H9 (cell line): Measurements from ENCODE around the gene IL33. TPM values are rescaled to one million over a fixed set of nuclear protein-coding genes. Genes with fewer than 3 reads are reported as not detected.

ENCODE experiments used
- DNase-seq: peaks from one replicate; pipeline ENCODE4 v3.0.0-alpha.2; 2017
- H2AFZ ChIP-seq: one replicate; pipeline ENCODE4 v1.6.1; 2013; ENCODE audit warnings: mild to moderate bottlenecking, low read length, control low read depth, moderate library complexity
- H2AK5ac ChIP-seq: 2 replicates; pipeline ENCODE4 v1.6.1; 2013; ENCODE audit warnings: low read length, control low read depth, mixed read lengths; ENCODE audit not compliant: insufficient read length
- H2BK120ac ChIP-seq: one replicate; pipeline ENCODE4 v1.6.1; 2013; ENCODE audit warnings: low read depth, mild to moderate bottlenecking, low read length, control low read depth, inconsistent platforms; ENCODE audit not compliant: poor library complexity, severe bottlenecking
- H2BK12ac ChIP-seq: 2 replicates; pipeline ENCODE4 v1.6.1; 2013; ENCODE audit warnings: low read length, control low read depth, mixed read lengths, low read depth; ENCODE audit not compliant: insufficient read length
- H2BK15ac ChIP-seq: 2 replicates; pipeline ENCODE4 v1.6.1; 2013; ENCODE audit warnings: low read depth, low read length, control low read depth
- H2BK20ac ChIP-seq: one replicate; pipeline ENCODE4 v1.6.1; 2013; ENCODE audit warnings: low read depth, mild to moderate bottlenecking, low read length, control low read depth, inconsistent platforms; ENCODE audit not compliant: poor library complexity, severe bottlenecking
- H2BK5ac ChIP-seq: 2 replicates; pipeline ENCODE4 v1.6.1; 2013; ENCODE audit warnings: low read length, control low read depth, mixed read lengths; ENCODE audit not compliant: insufficient read length
- H3K14ac ChIP-seq: 2 replicates; pipeline ENCODE4 v1.6.1; 2013; ENCODE audit warnings: low read length, control low read depth; ENCODE audit not compliant: insufficient read depth
- H3K18ac ChIP-seq: 2 replicates; pipeline ENCODE4 v1.6.1; 2013; ENCODE audit warnings: low read depth, mild to moderate bottlenecking, mixed read lengths, low read length, control low read depth; ENCODE audit not compliant: insufficient read length
- H3K23ac ChIP-seq: 2 replicates; pipeline ENCODE4 v1.6.1; 2013; ENCODE audit warnings: low read length, control low read depth, mixed read lengths, low read depth; ENCODE audit not compliant: insufficient read length
- H3K23me2 ChIP-seq: 2 replicates; pipeline ENCODE4 v1.6.1; 2013; ENCODE audit warnings: low read depth, mild to moderate bottlenecking, mixed read lengths, low read length, control low read depth; ENCODE audit not compliant: insufficient read length, poor library complexity, severe bottlenecking
- H3K27ac ChIP-seq: 2 replicates; pipeline ENCODE4 v1.5.1; 2013; ENCODE audit warnings: low read length, control low read depth, mixed read lengths, low read depth; ENCODE audit not compliant: insufficient read length
- H3K27me3 ChIP-seq: 2 replicates; pipeline ENCODE4 v1.6.1; 2013; ENCODE audit warnings: low read length, control low read depth, inconsistent platforms; ENCODE audit not compliant: insufficient read depth
- H3K4ac ChIP-seq: 2 replicates; pipeline ENCODE4 v1.6.1; 2013; ENCODE audit warnings: low read depth, mild to moderate bottlenecking, control low read depth, inconsistent platforms, low read length, moderate library complexity
- H3K4me1 ChIP-seq: 2 replicates; pipeline ENCODE4 v1.6.1; 2013; ENCODE audit warnings: low read length, control low read depth, inconsistent platforms; ENCODE audit not compliant: insufficient read depth
- H3K4me2 ChIP-seq: 2 replicates; pipeline ENCODE4 v1.6.1; 2013; ENCODE audit warnings: low read length, control low read depth, mixed read lengths; ENCODE audit not compliant: insufficient read length, insufficient read depth
- H3K56ac ChIP-seq: 2 replicates; pipeline ENCODE4 v1.6.1; 2013; ENCODE audit warnings: low read depth, mild to moderate bottlenecking, mixed read lengths, low read length, control low read depth; ENCODE audit not compliant: insufficient read length
- H3K79me1 ChIP-seq: 2 replicates; pipeline ENCODE4 v1.6.1; 2013; ENCODE audit warnings: low read depth, mild to moderate bottlenecking, moderate library complexity, low read length, control low read depth, inconsistent platforms; ENCODE audit not compliant: insufficient read depth, poor library complexity, severe bottlenecking
- H3K79me2 ChIP-seq: 2 replicates; pipeline ENCODE4 v1.6.1; 2013; ENCODE audit warnings: low read length, control low read depth, inconsistent platforms; ENCODE audit not compliant: insufficient read depth
- H3K9ac ChIP-seq: 2 replicates; pipeline ENCODE4 v1.6.1; 2013; ENCODE audit warnings: low read length, control low read depth, mixed read lengths; ENCODE audit not compliant: insufficient read length; ENCODE audit errors: extremely low read depth
- H3K9me3 ChIP-seq: one replicate; pipeline ENCODE4 v1.6.1; 2013; ENCODE audit warnings: low read depth, low read length, inconsistent platforms; ENCODE audit not compliant: control insufficient read depth
- H3T11ph ChIP-seq: one replicate; pipeline ENCODE4 v1.6.1; 2013; ENCODE audit warnings: mild to moderate bottlenecking, low read length, control low read depth, inconsistent platforms
- H4K20me1 ChIP-seq: one replicate; pipeline ENCODE4 v1.6.1; 2013; ENCODE audit not compliant: control insufficient read depth, insufficient read length, insufficient read depth
- H4K5ac ChIP-seq: 2 replicates; pipeline ENCODE4 v1.6.1; 2013; ENCODE audit warnings: low read depth, mild to moderate bottlenecking, mixed read lengths, low read length, control low read depth; ENCODE audit not compliant: insufficient read length
- H4K8ac ChIP-seq: replicated peaks from 2 replicates; pipeline ENCODE4 v1.6.1; 2013; ENCODE audit warnings: low read length, control low read depth, mixed read lengths, low read depth; ENCODE audit not compliant: insufficient read length
- H4K91ac ChIP-seq: 2 replicates; pipeline ENCODE4 v1.6.1; 2013; ENCODE audit warnings: low read depth, mild to moderate bottlenecking, moderate library complexity, mixed read lengths, low read length, control low read depth; ENCODE audit not compliant: insufficient read length
- H3K27ac Mint-ChIP-seq, 3 experiments: 2 replicates in 2 of 3; 3 replicates in 1 of 3; pipeline ENCODE4 v1.8.0; 2020 to 2021; ENCODE audit warnings: mixed read lengths in 3 of 3, mild to moderate bottlenecking in 1 of 3, moderate library complexity in 1 of 3
- H3K27me3 Mint-ChIP-seq: 2 replicates; pipeline ENCODE4 v1.8.0; 2021; ENCODE audit warnings: low read depth, mild to moderate bottlenecking, moderate library complexity, mixed read lengths
- H3K36me3 Mint-ChIP-seq, 3 experiments: 2 replicates in 2 of 3; 3 replicates in 1 of 3; pipeline ENCODE4 v1.8.0; 2020 to 2021; ENCODE audit warnings: low read depth in 3 of 3, mixed read lengths in 3 of 3; ENCODE audit not compliant: insufficient read depth in 1 of 3
- H3K4me1 Mint-ChIP-seq, 2 experiments: 2 replicates each; pipeline ENCODE4 v1.8.0; 2020; ENCODE audit warnings: mixed read lengths in 2 of 2
- H3K4me3 Mint-ChIP-seq, 2 experiments: 2 replicates in 1 of 2; 3 replicates in 1 of 2; pipeline ENCODE4 v1.8.0; 2020 to 2021; ENCODE audit warnings: mild to moderate bottlenecking in 2 of 2, mixed read lengths in 2 of 2, moderate library complexity in 1 of 2
- H3K9me3 Mint-ChIP-seq, 2 experiments: 2 replicates in 1 of 2; 3 replicates in 1 of 2; pipeline ENCODE4 v1.8.0; 2020; ENCODE audit warnings: mild to moderate bottlenecking in 2 of 2, mixed read lengths in 2 of 2, moderate library complexity in 1 of 2
- CTCF ChIP-seq: fragments of 200-600 bp; sonication (generic); conservative IDR thresholded peaks from 3 replicates; pipeline ENCODE4 v1.8.0; 2021; ENCODE audit warnings: antibody characterized with exemption, mild to moderate bottlenecking
- WGBS: extraction: QIAGEN DNeasy Blood & Tissue Kit; methylation state at CpG from one replicate; pipeline ENCODE4 v1.1.7; 2013; ENCODE audit warnings: missing lambda C conversion rate, low lambda C conversion rate, mixed read lengths; ENCODE audit not compliant: insufficient read length; ENCODE audit errors: extremely low coverage; 5-methylcytosine and 5-hydroxymethylcytosine counted together
- total RNA-seq: library from RNA; stranded (reverse); gene quantifications from 2 replicates; pipeline ENCODE4 v1.2.1, GENCODE V29; 2021

The IL33 gene
- total RNA-seq, 1 experiment from 2014 or later = not detected

- Histone ChIP-seq H2BK12ac (no peak overlapping the region), H3K9me3 (no peaks in the 10 kb centered on the region), H3K79me2 (no peaks in the 10 kb centered on the region), H2BK15ac (no peak overlapping the region), H2AFZ (no peak overlapping the region), H3K23ac (no peak overlapping the region), H2BK20ac (no peak overlapping the region), H3K27me3 (no peaks in the 10 kb centered on the region), H3T11ph (no peak overlapping the region), H3K79me1 (no peaks in the 10 kb centered on the region), H4K20me1 (no peaks in the 10 kb centered on the region), H3K27ac (no peak overlapping the region), H3K56ac (no peak overlapping the region), H2BK5ac (no peak overlapping the region), H3K9ac (no peak overlapping the region), H3K14ac (no peak overlapping the region), H4K91ac (no peak overlapping the region), H4K5ac (no peak overlapping the region), H3K23me2 (no peaks in the 10 kb centered on the region), H3K18ac (no peak overlapping the region), H3K4me2 (no peak overlapping the region), H2AK5ac (no peak overlapping the region), H3K4ac (no peak overlapping the region), H2BK120ac (no peak overlapping the region), H3K4me1 (no peaks in the 10 kb centered on the region; the same call in 1 of the 2 replicates), H4K8ac (no peak overlapping the region)
- Mint-ChIP-seq H3K27me3 (no peaks in the 10 kb centered on the region), H3K36me3 (no peaks in the 10 kb centered on the region), H3K4me3 (no peak overlapping the region), H3K9me3 (no peaks in the 10 kb centered on the region), H3K27ac (no peak overlapping the region), H3K4me1 (peaks cover 13 to 14% of the 10 kb centered on the region in 2 experiments)
- no peak for TF ChIP-seq CTCF
- no peak for DNase-seq
- no CpG with 5 or more reads among the region's 2 CpGs for WGBS
Measured at GRCh38 chr9:6230037-6230780, 14.6 kb downstream of the IL33 start.
